GM18502 (cell line): ENCODE measurements around the gene SET.

ENCODE experiments used
- ATAC-seq: cut with Tn5 transposase; IDR thresholded peaks from one replicate; pipeline ENCODE4 v1.9.1; 2021; ENCODE audit warnings: mild to moderate bottlenecking; ENCODE audit not compliant: unreplicated experiment, poor library complexity

The SET gene

DNA sequence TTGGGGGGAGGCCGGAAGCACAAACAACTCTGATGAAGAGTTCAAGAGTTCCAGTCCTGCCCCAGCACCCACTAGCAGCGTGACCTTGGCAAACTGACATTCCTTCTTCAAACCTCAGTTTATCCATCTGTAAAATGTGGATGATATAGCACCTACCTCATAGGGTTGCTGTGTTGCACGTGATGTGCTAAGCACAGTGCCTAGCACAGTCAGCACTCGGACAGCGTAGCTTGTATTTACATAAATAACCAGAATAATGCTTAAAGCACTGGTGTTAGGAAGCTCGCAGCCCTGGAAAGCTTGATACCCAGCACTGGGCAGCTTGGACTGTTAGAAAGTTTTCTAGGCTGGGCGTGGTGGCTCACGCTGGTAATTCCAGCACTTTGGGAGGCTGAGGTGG lies 18.4 kb downstream of the SET start:
- ATAC-seq = no peak

DNA sequence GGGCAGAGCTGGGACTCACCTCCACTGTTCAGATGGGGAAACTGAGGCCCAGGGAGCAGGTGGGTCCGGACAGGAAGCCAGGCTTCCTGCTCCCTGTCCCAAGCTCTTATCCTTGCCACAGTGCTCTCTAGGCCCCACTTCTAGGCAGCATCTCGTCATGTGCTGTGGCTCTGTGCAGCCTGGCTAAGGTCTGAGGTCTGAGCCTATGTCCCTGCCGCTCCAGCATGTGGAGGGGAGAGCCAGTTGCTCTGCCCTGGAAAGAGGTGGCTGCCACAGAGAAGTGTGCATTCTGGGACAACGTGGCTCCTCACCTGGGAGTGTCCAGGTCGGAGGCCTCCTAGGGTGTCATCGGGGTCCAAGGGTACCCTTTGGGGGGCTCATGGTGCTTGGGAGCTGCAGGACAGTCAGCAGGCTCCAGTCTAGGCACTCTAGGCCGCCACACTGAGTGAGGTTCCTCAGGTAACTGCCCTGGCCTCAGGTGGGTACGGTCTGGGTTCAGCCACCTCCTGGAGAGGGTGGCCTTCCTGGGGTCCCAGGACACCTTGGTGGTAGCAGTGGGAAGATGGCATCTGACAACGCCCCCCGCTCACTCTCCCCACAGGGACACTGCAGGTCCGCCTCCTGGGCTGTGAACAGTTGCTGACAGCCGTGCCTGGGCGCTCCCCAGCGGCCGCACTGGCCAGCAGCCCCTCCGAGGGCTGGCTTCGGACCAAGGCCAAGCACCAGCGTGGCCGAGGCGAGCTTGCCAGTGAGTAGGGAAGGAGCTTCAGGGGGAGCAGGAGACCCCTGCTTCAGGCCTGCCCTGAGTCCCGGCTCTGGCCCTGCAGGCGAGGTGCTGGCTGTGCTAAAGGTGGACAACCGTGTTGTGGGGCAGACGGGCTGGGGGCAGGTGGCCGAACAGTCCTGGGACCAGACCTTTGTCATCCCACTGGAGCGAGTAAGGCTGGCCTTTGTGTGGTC lies 23.7 kb downstream of the SET start:
- no peak for ATAC-seq

DNA sequence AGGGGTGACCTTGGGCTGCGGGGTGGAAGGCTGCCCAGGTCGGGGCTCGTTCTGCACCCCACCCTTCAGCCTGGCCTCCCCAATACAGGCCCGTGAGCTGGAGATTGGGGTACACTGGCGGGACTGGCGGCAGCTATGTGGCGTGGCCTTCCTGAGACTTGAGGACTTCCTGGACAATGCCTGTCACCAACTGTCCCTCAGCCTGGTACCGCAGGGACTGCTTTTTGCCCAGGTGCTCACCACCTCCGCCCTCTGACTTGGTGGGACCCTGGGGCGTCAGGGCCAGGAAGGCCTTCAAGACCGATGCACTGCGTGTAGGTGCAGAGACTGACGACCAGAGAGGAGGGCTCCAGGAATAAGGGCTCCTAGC lies 24.4 kb downstream of the SET start:
- no peak for ATAC-seq

DNA sequence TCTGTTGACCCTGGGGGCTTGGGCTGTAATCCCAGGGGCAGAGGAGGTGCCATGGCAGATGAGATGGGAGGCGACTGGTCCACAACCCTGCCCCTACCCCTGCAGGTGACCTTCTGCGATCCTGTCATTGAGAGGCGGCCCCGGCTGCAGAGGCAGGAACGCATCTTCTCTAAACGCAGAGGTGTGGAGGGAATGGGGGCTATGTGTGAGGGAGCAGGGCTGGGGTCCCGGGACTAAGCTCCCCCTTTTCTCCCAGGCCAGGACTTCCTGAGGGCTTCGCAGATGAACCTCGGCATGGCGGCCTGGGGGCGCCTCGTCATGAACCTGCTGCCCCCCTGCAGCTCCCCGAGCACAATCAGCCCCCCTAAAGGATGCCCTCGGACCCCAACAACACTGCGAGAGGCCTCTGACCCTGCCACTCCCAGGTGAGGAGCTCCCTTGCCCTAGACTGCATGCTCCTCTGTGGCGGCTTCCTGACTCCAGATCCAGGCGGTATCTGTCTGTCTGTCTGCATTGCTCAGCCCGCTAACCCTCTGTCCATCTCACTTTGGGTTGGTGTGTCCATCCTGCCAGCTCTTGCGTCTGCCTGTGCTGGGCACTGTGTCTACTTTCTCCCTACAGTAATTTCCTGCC lies 25.0 kb downstream of the SET start:
- no peak for ATAC-seq

DNA sequence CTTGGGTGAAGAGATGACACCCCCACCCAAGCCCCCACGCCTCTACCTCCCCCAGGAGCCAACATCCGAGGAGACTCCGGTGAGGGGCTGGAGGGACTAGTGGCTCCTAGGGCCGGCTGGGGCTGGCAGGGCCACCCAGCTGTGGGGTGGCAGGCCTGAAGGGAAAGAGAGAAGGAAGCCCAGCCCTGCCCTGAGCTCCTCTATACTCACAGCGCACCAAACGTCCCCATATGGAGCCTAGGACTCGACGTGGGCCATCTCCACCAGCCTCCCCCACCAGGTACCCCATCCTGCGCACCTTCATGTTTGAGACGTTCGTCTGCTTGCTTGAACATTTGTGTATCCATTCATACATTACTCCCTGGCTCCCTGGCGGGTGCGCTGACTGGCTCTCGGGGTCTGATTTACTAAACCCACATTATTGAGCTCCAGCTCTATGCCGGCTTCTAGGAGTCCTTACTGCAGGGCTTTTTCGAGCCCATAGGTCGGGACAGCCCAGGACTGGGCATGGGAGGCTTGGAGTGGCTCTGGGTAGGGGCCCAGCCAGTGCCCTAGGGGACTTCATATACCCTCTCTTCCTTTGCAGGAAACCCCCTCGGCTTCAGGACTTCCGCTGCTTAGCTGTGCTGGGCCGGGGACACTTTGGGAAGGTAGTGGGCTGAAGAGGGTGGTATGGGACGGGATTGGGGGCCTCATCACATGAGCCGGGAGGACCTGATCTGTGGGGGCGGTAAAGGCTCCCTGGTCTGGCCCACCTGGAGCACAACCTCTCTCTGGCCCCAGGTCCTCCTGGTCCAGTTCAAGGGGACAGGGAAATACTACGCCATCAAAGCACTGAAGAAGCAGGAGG lies 25.8 kb downstream of the SET start:
- ATAC-seq = no peak

DNA sequence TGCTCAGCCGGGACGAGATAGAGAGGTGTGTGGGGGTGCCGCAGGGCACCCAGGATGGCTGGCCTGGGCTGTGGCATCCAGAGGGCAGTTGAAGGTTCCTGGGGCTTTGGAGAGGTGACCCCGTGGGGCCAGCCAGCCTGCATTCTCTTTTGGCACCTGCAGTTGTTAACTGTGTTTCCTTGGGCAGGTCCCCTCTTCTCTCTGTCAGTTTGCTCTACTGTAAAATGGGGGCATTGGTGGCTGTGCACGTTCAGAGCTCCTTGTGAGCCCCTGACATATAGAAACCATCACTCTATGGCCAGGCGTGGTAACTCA lies 26.4 kb downstream of the SET start:
- no peak for ATAC-seq

DNA sequence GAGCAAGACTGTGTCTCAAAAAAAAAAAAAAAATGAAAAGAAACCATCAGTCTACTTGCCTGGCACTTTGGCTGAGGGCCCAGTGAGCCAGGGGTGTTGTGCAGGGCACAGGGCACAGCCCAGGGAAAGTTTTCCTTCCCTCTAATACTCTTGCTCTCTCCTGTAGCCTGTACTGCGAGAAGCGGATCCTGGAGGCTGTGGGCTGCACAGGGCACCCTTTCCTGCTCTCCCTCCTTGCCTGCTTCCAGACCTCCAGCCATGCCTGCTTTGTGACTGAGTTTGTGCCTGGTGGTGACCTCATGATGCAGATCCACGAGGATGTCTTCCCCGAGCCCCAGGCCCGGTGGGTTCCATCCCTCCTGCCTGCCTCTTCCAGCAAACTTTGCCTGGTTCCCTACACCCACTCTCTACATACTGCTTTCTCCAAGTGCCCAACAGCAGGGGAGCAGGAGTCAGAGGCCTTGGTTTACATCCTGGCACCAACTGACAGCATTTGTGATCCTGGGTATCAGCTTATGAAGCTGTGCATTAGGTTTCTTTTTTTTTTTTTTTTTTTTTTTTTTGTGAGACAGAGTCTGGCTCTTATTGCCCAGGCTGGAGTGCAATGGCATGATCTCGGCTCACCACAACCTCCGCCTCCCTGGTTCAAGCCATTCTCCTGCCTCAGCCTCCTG lies 27.7 kb downstream of the SET start:
- no peak for ATAC-seq

DNA sequence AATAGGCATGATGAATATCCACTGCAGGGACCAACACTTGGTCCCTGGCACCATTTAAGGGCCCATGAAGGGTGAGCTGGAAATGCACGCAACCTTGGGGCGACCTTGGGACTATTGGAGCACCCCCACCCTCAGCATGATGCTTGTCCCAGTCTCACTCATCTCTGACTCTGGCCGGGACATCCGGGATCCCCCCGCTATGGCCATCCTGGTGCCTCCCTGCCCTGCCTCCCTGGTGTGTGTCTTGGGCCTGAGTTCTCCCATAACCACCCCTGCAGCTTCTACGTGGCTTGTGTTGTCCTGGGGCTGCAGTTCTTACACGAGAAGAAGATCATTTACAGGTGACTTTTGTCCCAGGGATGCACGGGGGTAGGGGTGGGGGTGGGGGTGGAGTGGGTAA lies 29.0 kb downstream of the SET start:
- ATAC-seq = no peak

DNA sequence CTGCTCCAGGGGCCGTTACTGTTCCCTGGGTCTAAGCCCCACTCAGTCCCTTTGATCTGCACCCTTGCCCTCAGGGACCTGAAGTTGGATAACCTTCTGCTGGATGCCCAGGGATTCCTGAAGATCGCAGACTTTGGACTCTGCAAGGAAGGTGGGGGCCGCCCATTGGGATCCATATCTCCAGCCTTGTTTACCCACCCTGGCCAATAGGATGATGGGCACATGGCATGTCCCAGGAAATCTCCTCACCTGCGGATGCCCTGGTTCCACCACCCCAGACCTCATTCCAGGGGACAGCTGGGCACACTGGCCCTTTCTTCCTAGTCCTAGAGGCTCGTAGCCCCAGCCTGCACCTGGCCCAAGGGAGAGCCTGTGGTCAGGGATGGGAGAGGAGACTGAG lies 29.5 kb downstream of the SET start:
- ATAC-seq = no peak

DNA sequence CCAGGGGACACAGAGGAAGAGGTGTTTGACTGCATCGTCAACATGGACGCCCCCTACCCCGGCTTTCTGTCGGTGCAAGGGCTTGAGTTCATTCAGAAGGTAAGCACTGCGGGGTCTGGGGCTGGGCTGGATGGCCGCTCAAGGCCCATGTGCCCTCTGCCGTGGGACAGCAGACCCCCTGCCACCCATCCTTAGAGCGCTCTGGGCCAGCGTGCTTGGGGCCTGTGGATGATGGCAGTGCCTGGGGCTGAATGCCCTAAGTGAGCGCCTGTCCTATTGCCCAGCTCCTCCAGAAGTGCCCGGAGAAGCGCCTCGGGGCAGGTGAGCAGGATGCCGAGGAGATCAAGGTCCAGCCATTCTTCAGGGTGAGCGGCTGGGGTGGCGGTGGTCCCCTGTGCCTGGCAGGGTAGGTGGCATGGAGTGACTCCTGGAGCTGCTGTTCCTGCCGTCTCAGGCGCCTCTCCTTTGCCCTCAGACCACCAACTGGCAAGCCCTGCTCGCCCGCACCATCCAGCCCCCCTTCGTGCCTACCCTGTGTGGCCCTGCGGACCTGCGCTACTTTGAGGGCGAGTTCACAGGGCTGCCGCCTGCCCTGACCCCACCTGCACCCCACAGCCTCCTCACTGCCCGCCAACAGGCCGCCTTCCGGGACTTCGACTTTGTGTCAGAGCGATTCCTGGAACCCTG lies 31.0 kb downstream of the SET start:
- ATAC-seq = no peak

DNA sequence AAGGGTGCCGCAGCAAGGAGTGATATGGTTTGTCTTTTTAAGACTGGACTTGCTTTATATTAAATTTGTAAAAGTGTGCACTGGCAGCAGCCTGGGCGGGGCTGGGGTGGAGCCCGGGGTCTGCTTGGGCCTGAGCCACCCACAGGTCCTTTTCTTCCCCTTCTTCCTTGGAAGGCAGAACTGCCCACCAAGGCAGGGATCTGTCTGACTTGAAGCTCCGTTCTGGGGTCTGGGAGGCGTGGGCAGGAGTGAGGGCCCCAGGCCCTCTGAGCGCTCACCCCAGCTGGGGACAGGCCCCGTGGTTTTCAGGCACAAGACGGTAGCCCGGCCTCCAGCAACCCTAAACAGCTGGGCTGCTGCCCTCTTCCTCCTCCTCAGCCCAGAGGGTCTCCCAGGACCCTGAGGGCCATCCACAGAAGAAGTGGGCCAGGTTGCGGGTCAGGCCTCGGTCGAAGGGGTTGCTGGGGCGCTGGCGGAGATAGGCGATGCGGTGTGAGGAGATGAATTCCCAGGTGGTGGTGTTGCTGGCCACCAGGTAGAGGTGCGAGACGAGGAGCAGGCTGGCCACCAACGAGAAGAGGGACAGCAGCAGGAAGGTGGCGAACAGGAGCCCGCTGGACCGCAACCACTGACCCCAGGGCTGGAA lies 31.9 kb downstream of the SET start:
- no peak for ATAC-seq

DNA sequence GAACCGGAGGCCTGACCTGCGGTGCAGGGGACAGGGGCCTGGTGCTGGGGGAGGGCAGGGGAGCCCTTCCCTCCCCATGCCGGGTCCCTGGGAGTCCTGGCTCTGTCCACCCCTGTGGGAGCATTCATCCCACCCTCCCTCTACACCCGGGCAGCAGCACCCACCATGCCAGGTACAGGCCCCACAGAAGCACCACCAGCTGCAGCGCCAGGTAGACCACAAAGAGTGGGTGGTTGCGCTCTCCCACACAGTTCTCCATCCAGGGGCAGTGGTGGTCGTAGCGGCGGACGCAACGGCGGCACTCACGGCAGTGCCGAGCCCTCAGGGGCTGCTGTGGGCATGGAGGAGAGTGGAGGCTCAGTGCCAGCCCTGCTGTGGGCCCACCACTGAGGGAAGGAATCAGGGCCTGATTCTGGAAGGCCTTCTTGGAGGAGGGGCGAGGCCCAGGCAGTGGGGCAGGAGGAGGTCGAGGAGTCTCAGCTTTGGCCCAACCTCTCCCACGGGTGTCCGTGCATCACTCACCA lies 32.5 kb downstream of the SET start:
- no peak for ATAC-seq

DNA sequence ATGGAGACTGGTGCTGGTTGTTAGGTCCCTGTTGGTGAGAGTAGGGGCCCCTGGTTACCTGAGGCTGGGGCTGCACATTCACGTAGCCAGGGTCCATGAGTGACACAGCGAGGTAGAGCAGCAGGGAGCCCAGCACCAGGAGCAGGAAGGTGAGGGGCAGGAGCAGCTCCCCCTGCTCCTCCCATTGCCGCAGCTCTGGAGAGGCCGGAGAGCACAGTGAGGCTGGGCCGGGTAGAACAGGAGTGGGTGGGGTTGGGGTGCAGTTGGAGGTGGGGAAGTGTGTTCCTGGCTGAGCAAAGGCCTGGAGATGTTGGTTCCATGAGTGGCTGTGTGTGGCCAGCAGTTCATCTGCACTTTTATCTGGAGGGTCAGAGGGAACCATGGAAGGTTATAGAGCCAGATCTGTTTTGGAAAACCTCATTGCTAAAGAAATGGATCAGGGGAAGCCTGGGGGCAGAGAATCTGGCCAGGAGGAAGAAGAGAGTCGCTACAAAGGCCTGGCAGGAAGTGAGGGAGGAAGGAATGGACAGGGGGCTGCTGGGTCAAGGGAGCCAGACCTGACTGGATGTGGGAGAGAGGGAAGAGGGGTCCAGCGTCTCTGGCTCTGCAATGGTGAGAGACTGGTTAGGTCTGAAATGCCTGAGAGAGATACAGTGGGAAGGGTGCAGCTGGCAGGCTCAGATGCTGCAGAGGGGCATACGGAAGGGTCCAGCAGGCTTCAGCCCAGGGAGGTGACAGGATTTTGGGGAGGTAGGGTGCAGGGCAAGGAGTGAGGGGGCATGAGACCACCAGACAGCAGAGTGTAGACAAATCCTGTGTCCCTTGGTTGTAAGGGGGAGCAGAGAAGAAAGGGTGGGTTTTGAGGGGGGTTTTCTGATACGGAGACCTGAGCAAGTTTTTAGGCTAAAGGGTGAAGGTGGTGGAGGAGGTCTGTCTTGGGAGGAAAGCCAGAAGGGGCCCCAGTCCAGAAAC lies 33.6 kb downstream of the SET start:
- no peak for ATAC-seq

DNA sequence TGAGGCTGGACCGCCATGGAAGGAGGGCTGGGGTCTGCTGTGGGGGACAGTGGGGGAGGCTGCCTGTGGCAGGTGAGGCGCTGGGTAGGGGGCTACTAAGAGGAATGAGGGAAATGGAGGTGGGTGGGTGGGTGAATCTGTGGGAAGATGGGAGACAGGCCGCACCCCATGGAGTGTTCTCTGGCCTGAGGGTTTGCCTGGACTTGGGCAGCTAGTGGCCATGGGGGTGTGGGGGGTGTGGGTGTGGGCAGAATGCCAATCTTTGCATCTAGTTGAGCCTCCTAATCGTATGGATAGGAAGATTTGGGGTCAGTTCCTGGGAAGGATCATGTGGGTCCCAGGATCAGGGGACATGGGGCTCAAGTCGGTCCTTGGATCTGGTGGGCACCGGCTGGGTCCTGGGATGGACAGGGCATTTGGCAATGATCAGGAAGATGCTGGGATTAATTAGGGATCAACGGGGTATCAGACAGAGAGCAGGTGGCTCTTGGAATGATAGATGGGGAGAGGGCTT lies 34.4 kb downstream of the SET start:
- ATAC-seq = no peak

DNA sequence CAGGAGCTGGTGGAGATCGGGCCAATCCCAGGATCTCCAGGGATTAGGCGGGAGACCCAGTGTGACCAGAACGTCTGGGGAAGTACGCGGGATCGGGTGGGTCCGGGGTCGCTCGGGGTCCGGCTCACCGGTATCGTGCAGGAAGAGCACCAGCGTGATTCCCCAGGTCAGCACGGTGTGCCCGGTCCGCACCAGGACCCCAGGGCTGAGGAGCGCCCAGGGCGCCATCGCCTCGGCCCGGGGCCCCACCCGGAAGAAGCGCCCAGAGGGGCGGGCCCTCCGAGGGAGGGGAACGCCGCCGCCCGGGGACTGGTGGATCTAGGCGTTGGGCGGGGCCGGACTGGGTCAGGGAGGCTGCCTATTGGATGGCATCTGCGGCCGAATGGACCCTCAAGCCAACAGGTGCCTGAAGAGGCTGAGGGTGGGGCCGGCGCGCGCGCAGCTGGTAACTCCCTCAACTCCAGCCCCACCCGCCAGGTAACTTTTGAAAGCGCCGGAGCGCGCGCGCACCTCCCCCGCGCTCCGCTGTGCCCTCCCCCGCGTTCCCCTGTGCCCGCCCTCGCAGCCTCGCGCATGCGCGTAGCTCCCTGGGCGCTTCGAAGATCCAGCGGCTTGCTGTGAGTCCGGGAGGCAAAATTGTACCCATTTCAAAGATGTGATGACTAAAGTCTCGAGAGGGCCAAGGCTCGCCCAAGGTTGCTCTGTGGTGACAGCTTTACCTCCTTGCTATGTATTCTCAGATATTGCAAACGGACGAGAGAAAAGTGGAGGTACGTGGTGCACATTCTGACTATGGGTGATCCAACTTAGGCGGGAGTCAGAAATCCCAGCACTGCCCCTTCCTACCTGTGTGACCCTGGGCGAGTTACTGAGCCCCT lies 35.1 kb downstream of the SET start, which contains the start of gene ZDHHC12:
Gene ZDHHC12 (minus strand): TSS at position 262 of the 878 bp plus-strand sequence. CDS start 34 bp downstream, at position 228.
- peak; percentile 95 for ATAC-seq

DNA sequence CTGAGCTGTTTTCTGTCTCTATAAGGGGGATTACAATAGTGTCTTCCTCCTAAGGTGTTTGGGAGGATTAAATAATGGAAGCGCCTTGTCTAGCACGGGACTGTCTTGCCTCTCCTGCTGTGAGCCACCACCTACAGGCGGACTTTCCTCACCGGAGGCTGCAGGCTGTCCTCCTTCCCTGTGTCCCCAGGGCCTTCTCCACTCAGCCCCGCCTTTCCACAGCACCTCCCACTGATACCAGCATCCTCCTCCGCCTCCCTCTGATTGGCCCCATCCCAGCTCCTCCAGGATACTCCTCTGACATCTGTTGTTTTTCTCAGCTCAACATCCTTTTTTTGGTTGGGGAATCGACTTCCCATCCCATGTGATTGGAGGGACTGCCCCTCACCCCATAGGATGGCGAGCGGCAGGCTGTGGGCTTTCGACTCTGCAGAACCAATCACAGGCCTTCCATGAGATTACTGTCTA lies 35.8 kb downstream of the SET start:
- ATAC-seq = peak; percentile 8
